Activated B cell treated with CpG ODN at 0.5 μM for 24 hours (primary cell): ENCODE measurements around the gene LCP2. TPM values are rescaled to one million over a fixed set of nuclear protein-coding genes. Genes with fewer than 3 reads are reported as not detected.

Source experiments
- ATAC-seq: fragments of 200-7000 bp; cut with Tn5 transposase; one replicate; pipeline ENCODE4 v1.10.0; 2021; ENCODE audit warnings: low read depth, mild to moderate bottlenecking, moderate library complexity
- CTCF ChIA-PET: fragments of 350-600 bp; sonication (Branson Sonifier 250); formaldehyde crosslinking; loops from one replicate; lab custom pipeline; 2021; ENCODE audit warnings: antibody characterized with exemption; lab: Charles Lee
- POLR2A ChIA-PET: fragments of 350-600 bp; sonication (Branson Sonifier 250); formaldehyde crosslinking; loops from one replicate; lab custom pipeline; 2021; ENCODE audit warnings: antibody characterized with exemption; lab: Charles Lee
- DNase-seq: peaks from one replicate; pipeline ENCODE4 v3.0.0; 2022
- H3K27ac Mint-ChIP-seq: one replicate; pipeline ENCODE4 v1.8.0; 2020; ENCODE audit warnings: mixed read lengths
- H3K27me3 Mint-ChIP-seq: one replicate; pipeline ENCODE4 v1.8.0; 2021; ENCODE audit warnings: mixed read lengths
- H3K36me3 Mint-ChIP-seq: one replicate; pipeline ENCODE4 v1.8.0; 2021; ENCODE audit warnings: low read depth, mixed read lengths
- H3K4me1 Mint-ChIP-seq: one replicate; pipeline ENCODE4 v1.8.0; 2021; ENCODE audit warnings: mixed read lengths
- H3K4me3 Mint-ChIP-seq: one replicate; pipeline ENCODE4 v1.8.0; 2020; ENCODE audit warnings: mild to moderate bottlenecking, mixed read lengths
- H3K9me3 Mint-ChIP-seq: one replicate; pipeline ENCODE4 v1.8.0; 2020; ENCODE audit warnings: mixed read lengths
- CTCF ChIP-seq: fragments of 200-600 bp; IDR thresholded peaks from one replicate; pipeline ENCODE4 v1.8.0; 2022; ENCODE audit warnings: antibody characterized with exemption, mild to moderate bottlenecking
- intact Hi-C: fragments of 100-400 bp; cut with micrococcal nuclease; formaldehyde crosslinking; loops from one replicate; pipeline ENCODE4 v1.15.1; 2024
- total RNA-seq: library from RNA; stranded (reverse); gene quantifications from 2 replicates; pipeline ENCODE4 v1.2.3, GENCODE V29; 2022

The LCP2 gene
- total RNA-seq, 1 donor from 2014 or later = 8.5 TPM

GRCh38 chr5:170294057-170294456 lies 3.5 kb downstream of the LCP2 start:
- TF ChIP-seq CTCF = no peak
- no peaks in the 10 kb centered on the region for H3K9me3 Mint-ChIP-seq
- ChIA-PET CTCF (interaction anchor here (1.0 to 3.8 kb wide), 8 partner anchors 15 to 68 kb away, joined by 3 to 22 read pairs (median 6); no protein-coding TSS in a partner anchor), POLR2A (interaction anchor here (1.8 to 2.7 kb wide), 4 partner anchors 11 to 37 kb away, joined by 5 to 20 read pairs (median 14); no protein-coding TSS in a partner anchor)
- peaks cover 7% of the 10 kb centered on the region for H3K36me3 Mint-ChIP-seq
- peaks cover 15% of the 10 kb centered on the region for H3K27me3 Mint-ChIP-seq
- peaks cover 60% of the 10 kb centered on the region for H3K4me1 Mint-ChIP-seq
- intact Hi-C loops = no loop called here
- ATAC-seq = no peak
- H3K4me3 Mint-ChIP-seq = no peak overlapping the region
- no peak for DNase-seq
- no peak overlapping the region for H3K27ac Mint-ChIP-seq

GRCh38 chr5:170293273-170293672 lies 4.3 kb downstream of the LCP2 start:
- no peaks in the 10 kb centered on the region for H3K9me3 Mint-ChIP-seq
- H3K27ac Mint-ChIP-seq = peak overlapping the region; percentile 37
- intact Hi-C loops = loop anchor here (1.0 kb wide), 4 partner anchors 13 to 38 kb away; no protein-coding TSS in a partner anchor
- H3K27me3 Mint-ChIP-seq = peaks cover 15% of the 10 kb centered on the region
- H3K4me3 Mint-ChIP-seq = peak overlapping the region; percentile 12
- POLR2A ChIA-PET = interaction anchor here (0.6 to 2.7 kb wide), 8 partner anchors 11 to 41 kb away, joined by 3 to 20 read pairs (median 6); no protein-coding TSS in a partner anchor
- H3K36me3 Mint-ChIP-seq = peaks cover 8% of the 10 kb centered on the region
- CTCF ChIA-PET = interaction anchor here (1.0 to 2.3 kb wide), 9 partner anchors 14 to 67 kb away, joined by 3 to 10 read pairs (median 5); no protein-coding TSS in a partner anchor
- no peak for TF ChIP-seq CTCF
- peak; percentile 88 for ATAC-seq
- H3K4me1 Mint-ChIP-seq = peaks cover 57% of the 10 kb centered on the region
- peak; percentile 60 for DNase-seq

- ChIA-PET POLR2A (interaction anchor here (0.6 to 2.7 kb wide), 7 partner anchors 10 to 42 kb away, joined by 3 to 20 read pairs (median 7); no protein-coding TSS in a partner anchor), CTCF (interaction anchor here (1.2 to 2.3 kb wide), 9 partner anchors 10 to 66 kb away, joined by 3 to 10 read pairs (median 5); no protein-coding TSS in a partner anchor)
- TF ChIP-seq CTCF = no peak
- peak overlapping the region; percentile 10 for H3K27ac Mint-ChIP-seq
- DNase-seq (no peak), ATAC-seq (no peak)
- H3K9me3 Mint-ChIP-seq = no peaks in the 10 kb centered on the region
- peaks cover 17% of the 10 kb centered on the region for H3K27me3 Mint-ChIP-seq
- H3K36me3 Mint-ChIP-seq = peaks cover 9% of the 10 kb centered on the region
- intact Hi-C loops = loop anchor here (1.0 kb wide), 4 partner anchors 13 to 39 kb away; no protein-coding TSS in a partner anchor
- H3K4me3 Mint-ChIP-seq = peak overlapping the region; percentile 26
- peaks cover 49% of the 10 kb centered on the region for H3K4me1 Mint-ChIP-seq
Measured at GRCh38 chr5:170292179-170293104, 5.1 kb downstream of the LCP2 start.

GRCh38 chr5:170290498-170290897 lies 7.1 kb downstream of the LCP2 start:
- POLR2A ChIA-PET = interaction anchor here (0.7 kb wide), 1 partner anchor 16 kb away, joined by 3 read pairs; no protein-coding TSS in a partner anchor
- H3K9me3 Mint-ChIP-seq = peaks cover 2% of the 10 kb centered on the region
- peaks cover 16% of the 10 kb centered on the region for H3K36me3 Mint-ChIP-seq

More at GRCh38 chr5:170290498-170290897, 7.1 kb downstream of the LCP2 start:
- peaks cover 5% of the 10 kb centered on the region for H3K27me3 Mint-ChIP-seq
- no peak overlapping the region for H3K4me3 Mint-ChIP-seq
- DNase-seq = no peak
- no peak for ATAC-seq
- intact Hi-C loops = no loop called here
- CTCF ChIA-PET = interaction anchor here (1.2 kb wide), 1 partner anchor 64 kb away, joined by 3 read pairs; no protein-coding TSS in a partner anchor
- no peak for TF ChIP-seq CTCF
- peaks cover 29% of the 10 kb centered on the region for H3K4me1 Mint-ChIP-seq
- no peak overlapping the region for H3K27ac Mint-ChIP-seq
